CMK (cell line): ENCODE data around the gene P2RY1.
"Not testable (repeated sequence)": the region's sequence is repeated elsewhere in the genome, so short reads cannot be mapped to it uniquely, and the experiment has no call there.

Experiments used
- DNase-seq: peaks from one replicate; pipeline ENCODE4 v3.0.0-alpha.2; 2010; ENCODE audit warnings: low read depth

Gene P2RY1

DNA sequence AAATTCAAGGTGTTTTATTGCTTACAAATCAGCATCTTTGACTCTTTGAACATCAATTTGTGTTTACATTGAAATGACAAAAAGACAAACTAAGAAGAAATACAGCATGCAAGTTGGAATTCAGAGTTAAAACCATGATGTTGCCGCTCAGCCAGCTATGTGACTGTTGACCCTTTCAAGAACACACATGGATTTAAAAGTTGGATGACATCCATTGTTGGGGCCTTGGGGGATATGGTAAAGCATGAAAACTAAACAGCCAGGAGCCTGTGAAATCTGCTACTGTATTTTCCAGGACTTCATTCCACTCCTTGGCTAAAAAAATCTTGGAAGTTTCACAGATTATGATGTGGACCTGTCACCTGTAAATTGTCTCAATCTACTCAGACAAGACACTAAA, 4.6 kb downstream of the P2RY1 start:
- no peak for DNase-seq

DNA sequence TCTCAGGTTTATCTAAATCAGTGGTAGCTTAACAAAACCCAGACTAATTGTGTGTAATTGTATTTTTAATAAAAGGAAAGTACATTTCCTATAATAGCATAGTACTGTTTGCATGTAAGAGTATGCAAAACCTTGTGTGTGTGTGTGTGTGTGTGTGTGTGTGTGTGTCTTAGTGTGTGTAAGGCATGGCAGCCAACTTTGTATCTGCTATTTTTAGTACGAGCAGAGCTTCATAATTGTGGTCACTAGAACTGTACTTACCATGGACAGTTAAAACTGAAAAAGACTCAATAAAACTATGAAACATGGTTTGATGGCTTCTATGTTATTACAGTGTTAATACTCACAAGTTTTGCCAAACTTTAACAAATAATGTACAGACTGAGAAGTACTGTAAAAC, 6.2 kb downstream of the P2RY1 start:
- no peak for DNase-seq

DNA sequence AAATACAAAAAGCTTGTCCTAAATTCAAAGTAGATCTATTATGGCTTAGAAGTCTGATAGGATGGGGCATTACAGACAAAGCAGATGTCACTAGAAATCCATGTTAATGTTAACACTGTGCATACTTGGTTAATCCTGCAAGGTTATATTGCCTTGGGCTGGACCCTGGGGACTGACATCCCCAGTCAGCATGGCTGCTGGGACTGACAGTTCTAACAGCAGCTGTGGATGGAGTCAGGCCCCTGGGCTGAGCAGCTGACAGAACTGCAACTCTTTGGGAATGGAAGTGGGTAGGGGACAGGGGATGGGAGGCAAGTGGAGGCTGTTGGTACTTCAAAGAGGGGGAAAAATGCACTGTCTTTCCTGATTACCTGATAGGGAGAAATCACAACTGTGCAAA, 7.5 kb downstream of the P2RY1 start:
- no peak for DNase-seq

DNA sequence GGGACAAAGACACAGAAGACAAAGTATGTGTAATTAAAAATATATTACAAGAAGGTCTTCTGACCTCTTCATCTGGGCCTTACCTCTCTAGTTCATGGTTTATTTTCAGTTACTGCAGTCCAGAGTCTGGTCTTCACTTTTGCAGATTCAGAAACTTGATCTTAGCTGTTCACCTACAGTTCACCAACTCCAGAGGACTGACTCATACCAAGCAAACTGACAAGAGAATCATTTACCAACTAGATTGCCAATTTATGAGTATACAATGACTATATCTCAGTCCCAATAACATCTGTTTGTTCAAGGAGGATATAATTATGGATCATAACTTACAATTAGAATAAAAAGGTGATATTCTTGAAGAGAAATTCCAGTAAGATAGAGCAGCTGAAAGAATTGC, 9.0 kb downstream of the P2RY1 start:
- DNase-seq: no peak

DNA sequence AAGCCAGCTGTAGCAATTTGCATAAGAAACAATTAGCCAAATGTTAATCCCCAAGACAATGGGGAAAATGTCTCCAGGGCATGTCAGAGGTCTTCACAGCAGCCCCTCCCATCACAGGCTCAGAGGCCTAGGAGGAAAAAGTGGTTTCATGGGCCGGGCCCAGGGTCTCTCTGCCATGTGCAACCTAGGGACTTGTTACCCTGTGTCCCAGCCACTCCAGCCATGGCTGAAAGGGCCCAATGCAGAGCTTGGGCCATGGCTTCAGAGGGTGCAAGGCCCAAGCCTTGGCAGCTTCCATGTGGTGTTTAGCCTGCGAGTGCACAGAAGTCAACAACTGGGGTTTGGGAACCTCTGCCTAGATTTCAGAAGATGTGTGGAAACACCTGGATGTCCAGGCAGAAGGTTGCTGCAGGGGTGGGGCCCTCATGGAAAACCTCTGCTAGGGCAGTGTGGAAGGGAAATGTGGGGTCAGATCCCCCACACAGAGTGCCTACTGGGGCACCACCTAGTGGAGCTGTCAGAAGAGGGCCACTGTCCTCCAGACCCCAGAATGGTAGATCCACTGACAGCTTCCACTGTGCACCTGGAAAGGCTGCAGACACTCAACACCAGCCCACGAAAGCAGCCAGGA, 11.8 kb downstream of the P2RY1 start:
- not testable (repeated sequence) for DNase-seq

DNA sequence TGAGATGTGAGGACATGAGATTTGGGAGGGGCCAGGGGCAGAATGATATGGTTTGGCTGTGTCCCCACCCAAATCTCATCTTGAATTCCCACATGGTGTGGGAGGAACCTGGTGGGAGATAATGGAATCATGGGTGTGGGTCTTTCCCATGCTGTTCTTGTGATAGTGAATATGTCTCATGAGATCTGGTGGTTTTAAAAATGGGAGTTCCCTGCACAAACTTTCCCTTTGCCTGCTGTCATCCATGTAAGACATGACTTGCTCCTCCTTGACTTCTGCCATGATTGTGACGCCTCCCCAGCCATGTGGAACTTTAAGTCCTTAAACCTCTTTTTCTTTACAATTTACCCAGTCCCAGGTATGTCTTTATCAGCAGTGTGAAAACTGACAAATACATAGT, 12.7 kb downstream of the P2RY1 start:
- not testable (repeated sequence) for DNase-seq

DNA sequence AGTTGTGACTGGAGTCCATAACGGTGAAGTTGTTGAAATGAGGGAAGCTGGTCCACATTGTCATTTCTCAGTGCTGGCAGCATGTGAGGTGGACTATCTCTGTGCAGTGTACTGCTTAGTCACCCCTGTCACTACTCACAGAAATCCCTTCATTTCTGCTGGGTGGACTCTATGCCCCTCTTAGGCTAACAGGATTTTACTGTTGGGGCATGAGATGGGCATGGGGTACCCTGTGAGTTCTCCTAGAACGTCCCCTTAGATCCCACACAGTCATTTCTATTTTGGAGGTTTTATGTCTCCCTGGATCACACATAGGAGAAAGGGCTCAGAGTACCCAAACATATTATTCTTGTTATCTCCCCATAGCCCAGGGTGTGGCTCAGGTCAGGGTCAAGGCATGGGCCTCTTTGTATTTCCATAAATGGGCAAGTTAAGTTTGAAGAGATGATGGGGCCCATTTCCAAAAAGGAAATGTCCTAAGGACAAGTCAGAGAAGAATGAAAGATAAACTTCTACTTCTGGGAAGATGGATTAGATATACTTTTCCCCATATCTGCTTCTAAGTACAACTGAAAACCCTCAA, 15.2 kb downstream of the P2RY1 start:
- no peak for DNase-seq

DNA sequence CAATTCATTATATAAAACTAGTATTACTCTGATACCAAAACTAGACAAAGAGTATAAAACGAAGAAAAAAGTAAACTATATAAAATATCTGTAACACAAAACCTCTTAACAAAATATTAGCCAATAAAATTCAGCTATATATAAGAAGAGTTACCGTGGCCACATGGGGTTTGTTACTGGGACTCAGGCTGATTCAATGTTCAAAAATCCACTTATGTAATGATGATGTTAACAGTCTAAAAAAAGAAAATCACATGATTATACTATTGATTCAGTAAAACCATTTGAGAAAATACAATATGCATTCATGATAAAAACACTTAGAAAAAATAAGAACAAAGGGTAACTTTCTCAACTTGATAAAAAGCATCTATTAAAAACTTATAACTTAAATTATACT, 18.3 kb downstream of the P2RY1 start:
- no peak for DNase-seq

DNA sequence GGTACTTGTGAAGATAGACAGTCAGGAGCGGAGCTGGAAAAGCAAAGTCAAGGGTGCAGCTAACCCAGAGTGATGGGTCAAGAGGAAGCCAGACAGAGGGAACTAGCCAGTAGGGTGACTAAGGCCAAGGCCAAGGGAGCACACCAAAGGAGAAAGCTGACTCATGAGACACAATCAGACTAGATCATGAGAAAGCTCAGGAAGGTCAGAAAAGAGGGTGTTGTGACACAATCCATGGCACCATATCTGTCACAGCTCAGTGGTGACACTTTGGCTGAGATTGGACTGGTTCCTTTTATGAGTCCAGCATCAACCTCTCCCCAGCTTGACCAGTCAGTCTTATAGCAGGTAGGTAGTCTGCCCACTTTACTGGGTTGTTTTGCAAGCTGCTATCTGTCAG, 22.2 kb downstream of the P2RY1 start:
- DNase-seq: no peak

DNA sequence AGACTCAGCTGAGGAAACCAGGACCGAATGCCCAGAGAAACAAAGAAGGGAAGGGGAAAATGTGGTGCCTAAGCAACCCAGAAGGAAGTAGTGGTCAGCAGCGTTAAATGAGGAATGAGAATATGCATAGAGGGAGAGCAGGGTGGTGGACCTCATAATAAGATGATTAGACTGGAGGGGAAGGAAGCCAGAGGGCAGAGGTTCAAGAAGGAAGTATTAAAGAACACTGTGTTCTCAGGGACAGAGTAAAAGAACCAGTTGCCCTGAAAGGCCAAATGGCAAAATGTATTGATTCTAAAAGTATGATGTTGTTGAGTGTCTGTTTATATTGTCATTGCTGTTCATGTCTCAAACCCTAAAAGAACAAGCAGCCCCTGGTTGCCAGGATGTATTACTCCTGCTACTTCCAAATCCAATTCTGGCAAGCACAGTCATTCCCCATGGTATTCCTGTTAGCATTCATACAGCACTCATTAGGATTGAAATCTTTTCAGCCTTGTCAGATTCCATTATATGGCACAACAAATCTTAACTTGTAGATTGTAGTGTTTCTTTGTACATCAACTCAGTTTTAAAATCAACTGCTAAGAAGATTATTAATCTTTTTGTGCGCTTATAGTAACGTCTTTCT, 23.4 kb downstream of the P2RY1 start:
- DNase-seq: no peak

DNA sequence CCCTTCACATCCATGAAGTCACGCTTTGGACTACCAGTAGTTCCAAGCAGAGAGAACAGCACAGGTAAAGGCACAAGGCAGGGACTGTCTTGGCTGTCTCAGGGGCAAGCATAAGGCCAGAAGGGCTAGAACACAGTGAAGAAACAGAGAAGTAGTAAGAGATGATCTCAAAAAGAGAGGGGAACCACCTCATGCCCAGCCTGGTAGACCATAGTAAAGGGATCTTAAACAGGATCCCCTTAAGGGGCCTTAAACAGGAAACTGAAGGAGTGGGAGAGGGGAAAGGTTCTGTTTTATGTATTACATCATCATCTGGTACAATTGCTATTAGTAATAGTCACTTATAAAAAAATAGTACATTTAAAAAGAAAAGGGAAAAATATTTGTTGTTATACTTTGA, 25.8 kb downstream of the P2RY1 start:
- no peak for DNase-seq

DNA sequence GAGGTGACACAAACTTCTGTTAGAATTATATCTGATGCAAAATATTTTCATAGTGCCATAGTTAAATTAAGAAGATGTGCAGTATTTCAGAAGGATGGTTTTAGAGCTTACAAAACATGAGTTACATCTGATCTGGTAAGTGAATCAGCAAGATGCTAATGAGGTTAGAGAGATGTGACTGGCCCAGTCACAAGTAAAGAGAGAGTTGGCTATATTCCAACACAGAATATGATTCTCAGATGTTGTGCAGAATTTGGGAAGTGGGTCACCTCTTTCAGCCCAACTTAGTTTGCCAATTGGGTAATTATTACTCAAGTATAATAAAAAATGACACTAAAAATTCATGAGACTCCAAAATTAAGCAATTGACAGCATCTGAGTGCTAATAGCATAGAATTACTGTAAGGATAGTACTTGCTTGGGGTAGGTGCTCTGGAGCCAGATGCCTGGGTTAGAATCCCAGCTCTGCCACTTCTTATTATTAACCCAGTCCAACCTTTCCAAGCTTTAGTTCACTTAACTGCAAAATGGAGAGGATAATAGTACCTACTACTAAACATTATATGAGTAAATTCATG, 30.8 kb downstream of the P2RY1 start:
- DNase-seq: no peak

DNA sequence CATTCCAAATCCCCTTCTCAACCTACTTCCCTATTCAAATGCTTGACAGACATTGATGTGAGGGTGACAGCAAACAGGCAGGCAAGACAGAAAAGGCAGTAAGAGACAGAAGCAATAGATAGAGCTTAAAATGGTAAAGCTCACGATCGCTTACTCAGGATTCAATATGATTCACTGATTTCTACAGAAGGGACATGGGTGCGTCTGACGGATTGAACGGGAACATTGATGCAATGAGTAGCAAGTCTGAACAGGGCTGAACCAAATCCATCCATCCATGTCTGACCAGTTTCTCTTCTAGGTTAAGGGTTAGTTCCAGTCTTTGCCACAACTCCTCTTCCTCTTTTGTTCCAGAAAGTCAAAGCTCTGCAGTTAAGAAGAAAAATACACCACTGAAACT, 35.1 kb downstream of the P2RY1 start:
- no peak for DNase-seq

DNA sequence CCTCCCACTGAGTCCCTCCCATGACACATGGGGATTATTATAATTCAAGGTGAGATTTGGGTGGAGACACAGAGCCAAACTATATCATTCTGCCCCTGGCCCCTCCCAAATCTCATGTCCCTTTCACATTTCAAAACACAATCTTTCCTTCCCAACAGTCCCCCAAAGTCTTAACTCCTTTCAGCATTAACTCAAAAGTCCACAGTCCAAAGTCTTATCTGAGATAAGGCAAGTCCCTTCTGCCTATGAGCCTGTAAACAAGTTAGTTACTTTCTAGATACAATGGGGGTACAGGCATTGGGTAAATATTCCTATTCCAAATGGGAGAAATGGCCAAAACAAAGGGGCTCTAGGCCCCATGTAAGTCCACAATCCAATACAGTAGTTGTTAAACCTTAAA, 38.4 kb downstream of the P2RY1 start:
- not testable (repeated sequence) for DNase-seq

DNA sequence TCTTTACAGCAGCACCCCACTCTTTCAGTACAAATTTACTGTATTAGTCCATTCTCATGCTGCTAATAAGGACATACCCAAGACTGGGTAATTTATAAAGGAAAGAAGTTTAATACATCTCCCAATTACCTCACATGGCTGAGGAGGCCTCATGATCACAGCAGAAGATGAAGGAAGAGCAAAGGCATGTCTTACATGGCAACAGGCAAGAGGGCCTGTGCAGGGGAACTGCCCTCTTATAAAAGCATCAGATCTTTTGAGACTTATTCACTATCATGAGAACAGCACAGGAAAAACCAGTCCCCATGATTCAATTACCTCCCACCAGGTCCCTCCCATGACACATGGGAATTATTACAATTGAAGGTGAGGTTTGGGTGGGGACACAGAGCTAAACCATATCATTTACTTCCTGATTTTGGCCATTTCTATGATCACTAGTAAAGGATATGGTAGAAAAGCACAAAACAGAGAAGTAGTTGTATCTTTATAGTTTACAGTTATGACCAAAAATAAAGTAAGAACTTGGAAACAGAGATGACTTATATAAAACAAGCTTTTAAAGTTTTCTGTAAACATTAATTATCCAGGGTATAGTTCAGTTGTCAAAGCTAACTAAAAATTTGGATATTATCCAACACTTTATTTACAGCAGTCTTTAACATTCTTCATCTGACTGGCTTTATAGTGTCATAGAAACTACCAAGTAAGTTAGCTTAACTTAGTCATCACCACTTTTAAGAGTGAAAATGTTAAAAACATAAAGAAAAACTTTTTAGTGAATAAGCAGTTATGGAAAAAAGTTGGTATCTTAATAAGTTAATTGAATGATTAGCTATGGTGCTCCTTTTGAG, 40.2 kb downstream of the P2RY1 start:
- no peak for DNase-seq

DNA sequence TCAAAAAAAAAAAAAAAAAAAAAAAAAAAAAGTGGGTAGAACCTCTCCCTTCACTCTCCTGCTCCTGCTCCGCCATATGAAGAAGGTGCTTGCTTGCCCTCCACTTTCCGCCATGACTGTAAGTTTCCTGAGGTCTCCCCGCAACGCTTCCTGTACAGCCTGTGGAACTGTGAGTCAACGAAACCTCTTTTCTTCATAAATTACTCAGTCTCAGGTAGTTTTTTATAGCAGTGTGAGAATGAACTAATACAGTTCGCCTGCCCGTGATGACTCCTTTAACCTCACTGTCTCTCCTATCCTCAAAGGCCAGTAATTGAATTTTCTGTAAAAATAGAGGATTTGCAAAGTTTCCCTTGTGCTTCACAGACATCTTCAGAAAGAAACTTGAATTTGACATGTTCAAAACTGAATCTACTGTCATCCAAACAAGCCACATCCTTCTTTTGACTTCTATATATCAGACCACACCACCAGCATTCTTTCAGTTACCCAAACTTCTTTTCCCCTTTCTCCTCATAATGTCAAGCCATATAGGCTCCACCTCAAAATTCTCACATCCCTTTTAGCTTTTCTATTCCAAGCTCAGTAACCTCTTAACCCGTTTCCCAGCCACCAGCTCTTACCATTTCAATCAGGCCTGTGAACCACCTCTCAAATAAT, 44.3 kb downstream of the P2RY1 start:
- no peak for DNase-seq

DNA sequence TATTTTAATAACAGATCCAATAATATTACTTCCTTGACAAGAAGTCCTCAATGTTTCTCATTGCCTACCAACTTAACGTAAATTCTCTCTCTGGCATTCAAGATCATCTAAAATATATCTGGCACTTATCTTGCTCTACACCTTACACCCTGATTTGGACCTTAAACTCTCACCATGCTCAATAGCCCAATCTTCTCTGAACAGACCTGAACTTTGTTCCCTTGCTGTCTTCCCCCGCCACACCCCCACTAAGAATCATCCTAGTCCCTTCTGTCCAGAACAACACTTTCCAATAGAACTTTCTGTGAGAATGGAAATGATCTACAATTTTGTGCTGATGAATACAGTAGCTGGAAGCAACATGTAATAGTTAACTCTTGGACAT, 44.9 kb downstream of the P2RY1 start:
- DNase-seq: no peak

DNA sequence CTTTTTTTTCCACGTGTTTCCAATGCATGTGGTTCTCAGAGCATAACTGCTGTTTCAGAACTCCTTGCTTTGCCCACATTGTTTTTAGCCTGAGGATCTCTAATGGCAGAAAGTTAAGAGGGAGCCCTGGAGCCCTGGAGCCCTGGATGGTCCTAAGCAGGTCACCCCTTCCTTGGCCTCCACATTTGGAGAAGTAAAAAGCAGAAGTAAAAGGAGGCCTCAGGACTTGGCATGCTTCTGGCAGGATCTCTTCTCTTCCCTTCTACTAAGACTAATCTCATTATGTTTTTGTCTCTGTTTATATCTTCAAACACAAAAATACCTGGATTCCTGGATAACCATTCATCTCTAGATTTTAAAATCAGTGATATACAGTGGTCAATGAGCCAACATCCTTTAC, 50.1 kb downstream of the P2RY1 start:
- no peak for DNase-seq
